ENCODE data around the gene HSPG2.
"Not testable (repeated sequence)": the region's sequence is repeated elsewhere in the genome, so short reads cannot be mapped to it uniquely, and the experiment has no call there.

HSPG2 gene

GRCh38 chr1:21950734-21951133 lies 13.6 kb upstream of the HSPG2 start:
- no peak overlapping the region for H3K4me3 ChIP-seq (ENCODE audit: low read depth, low read length)
- TF ChIP-seq CTCF (IDR thresholded peaks at IDR 0.05; ENCODE audit: low read depth, low read length) = no peak
- no peak overlapping the region for H3K27ac ChIP-seq
- no peaks in the 10 kb centered on the region for H3K36me3 ChIP-seq
- DNase-seq = no peak
- no peaks in the 10 kb centered on the region for H3K9me3 ChIP-seq (ENCODE audit: severe bottlenecking)
- H3K27me3 ChIP-seq (ENCODE audit: insufficient read depth, low read depth, severe bottlenecking) = no peaks in the 10 kb centered on the region

- no peak for DNase-seq
- Histone ChIP-seq H3K4me3 (ENCODE audit: low read depth, low read length) (no peak overlapping the region), H3K36me3 (no peaks in the 10 kb centered on the region), H3K9me3 (ENCODE audit: severe bottlenecking) (no peaks in the 10 kb centered on the region), H3K27ac (no peak overlapping the region), H3K27me3 (ENCODE audit: insufficient read depth, low read depth, severe bottlenecking) (no peaks in the 10 kb centered on the region)
- TF ChIP-seq CTCF (IDR thresholded peaks at IDR 0.05; ENCODE audit: low read depth, low read length) = no peak
These were observed 9.9 kb upstream of the HSPG2 start for GRCh38 chr1:21946836-21947587.

GRCh38 chr1:21944733-21945073 lies 7.6 kb upstream of the HSPG2 start:
- no peaks in the 10 kb centered on the region for H3K36me3 ChIP-seq

GRCh38 chr1:21942959-21943640 lies 6.0 kb upstream of the HSPG2 start:
- not testable (repeated sequence) for H3K4me3 ChIP-seq (ENCODE audit: low read depth, low read length); DNase-seq; H3K36me3 ChIP-seq; H3K9me3 ChIP-seq (ENCODE audit: severe bottlenecking); H3K27me3 ChIP-seq (ENCODE audit: insufficient read depth, low read depth, severe bottlenecking); H3K27ac ChIP-seq

More at GRCh38 chr1:21944733-21945073, 7.6 kb upstream of the HSPG2 start:
- Histone ChIP-seq H3K27ac (no peak overlapping the region), H3K4me3 (ENCODE audit: low read depth, low read length) (no peak overlapping the region), H3K27me3 (ENCODE audit: insufficient read depth, low read depth, severe bottlenecking) (no peaks in the 10 kb centered on the region), H3K9me3 (ENCODE audit: severe bottlenecking) (no peaks in the 10 kb centered on the region)
- no peak for TF ChIP-seq CTCF (IDR thresholded peaks at IDR 0.05; ENCODE audit: low read depth, low read length)
- no peak for DNase-seq

GRCh38 chr1:21942464-21942863 lies 5.4 kb upstream of the HSPG2 start:
- Histone ChIP-seq H3K9me3 (ENCODE audit: severe bottlenecking) (no peaks in the 10 kb centered on the region), H3K27me3 (ENCODE audit: insufficient read depth, low read depth, severe bottlenecking) (no peaks in the 10 kb centered on the region), H3K36me3 (no peaks in the 10 kb centered on the region), H3K27ac (no peak overlapping the region), H3K4me3 (ENCODE audit: low read depth, low read length) (no peak overlapping the region)
- DNase-seq = no peak
- TF ChIP-seq CTCF (IDR thresholded peaks at IDR 0.05; ENCODE audit: low read depth, low read length) = no peak

GRCh38 chr1:21941370-21941769 lies 4.3 kb upstream of the HSPG2 start:
- no peak for TF ChIP-seq CTCF (IDR thresholded peaks at IDR 0.05; ENCODE audit: low read depth, low read length)
- no peaks in the 10 kb centered on the region for H3K9me3 ChIP-seq (ENCODE audit: severe bottlenecking)
- H3K36me3 ChIP-seq = no peaks in the 10 kb centered on the region
- no peak for DNase-seq
- H3K27ac ChIP-seq = no peak overlapping the region
- H3K27me3 ChIP-seq (ENCODE audit: insufficient read depth, low read depth, severe bottlenecking) = no peaks in the 10 kb centered on the region
- no peak overlapping the region for H3K4me3 ChIP-seq (ENCODE audit: low read depth, low read length)
